HepG2 (cell line): ENCODE data around the gene OR13J1. TPM values are rescaled to one million over a fixed set of nuclear protein-coding genes. Genes with fewer than 3 reads are reported as not detected.
A peak's percentile ranks its signal among the peaks of the same experiment; 100 is the strongest.

Experiments used
- ATAC-seq: fragments of 200-7000 bp; cut with Tn5 transposase; 3 replicates; pipeline ENCODE4 v1.9.1; 2020; ENCODE audit warnings: mild to moderate bottlenecking, moderate library complexity
- BruUV-seq: library from RNA; stranded (reverse); fragments of 400-500 nt; replicated peaks from 2 replicates; lab custom pipeline; 2021; lab: Mats Ljungman, UMichigan
- CTCF ChIA-PET: fragments of 300-600 bp; formaldehyde crosslinking; extraction: SDS; loops from one replicate; lab custom pipeline; 2021; ENCODE audit warnings: low total read pairs, inconsistent platforms, low intra/inter-chr PET ratio; lab: Yijun Ruan, JAX
- POLR2A ChIA-PET: fragments of 350-600 bp; sonication (Branson Sonifier 250); formaldehyde crosslinking; loops from one replicate; lab custom pipeline; 2020; ENCODE audit warnings: antibody characterized with exemption, inconsistent platforms; lab: Yijun Ruan, JAX
- DNase-seq: peaks from one replicate; pipeline ENCODE4 v3.0.0-alpha.2; 2015; ENCODE audit warnings: low spot score
- FAIRE-seq: peaks from 3 replicates; lab custom pipeline; 2011; peaks lifted over from hg19 to GRCh38; lab: Jason Lieb, UNC
- H2AFZ ChIP-seq: one replicate; pipeline ENCODE4 v1.6.1; 2011; ENCODE audit warnings: low read length, inconsistent platforms
- H3K27ac ChIP-seq: fragments of 300-600 bp; 3 replicates; pipeline ENCODE4 v1.8.0; 2011; ENCODE audit warnings: mixed run types, mild to moderate bottlenecking, mixed read lengths, low read length, inconsistent platforms; ENCODE audit not compliant: insufficient read depth; ENCODE audit errors: extremely low read length
- H3K27me3 ChIP-seq, 2 experiments: fragments of 200-600 bp in 1 of 2; 2 replicates in 1 of 2; 3 replicates in 1 of 2; pipeline versions ENCODE4 v1.6.0 to v1.8.0; 2011; ENCODE audit warnings: low read length in 2 of 2, mild to moderate bottlenecking in 2 of 2, moderate library complexity in 2 of 2, inconsistent platforms in 1 of 2; ENCODE audit not compliant: insufficient read depth in 2 of 2, control insufficient read depth in 1 of 2
- H3K36me3 ChIP-seq, 2 experiments: fragments of 200-600 bp in 1 of 2; replicated peaks in 1 of 2; 2 replicates in 1 of 2; 3 replicates in 1 of 2; pipeline versions ENCODE4 v1.5.1 to v1.8.0; 2011; ENCODE audit warnings: low read length in 2 of 2, inconsistent platforms in 1 of 2; ENCODE audit not compliant: insufficient read depth in 2 of 2, control insufficient read depth in 1 of 2
- H3K4me1 ChIP-seq: 2 replicates; pipeline ENCODE4 v1.5.1; 2012; ENCODE audit warnings: low read length, inconsistent platforms; ENCODE audit not compliant: insufficient read depth
- H3K4me2 ChIP-seq: 2 replicates; pipeline ENCODE4 v1.6.0; 2011; ENCODE audit warnings: low read depth, low read length, inconsistent platforms
- H3K4me3 ChIP-seq, 3 experiments: fragments of 200-600 bp in 1 of 3; sonication (generic), shearing (Covaris generic) in 1 of 3; replicated peaks in 1 of 3; 2 replicates each; pipeline ENCODE4 v1.5.1; 2011 to 2016; ENCODE audit warnings: low read length in 3 of 3, inconsistent platforms in 2 of 3, low read depth in 2 of 3, mild to moderate bottlenecking in 2 of 3, control low read depth in 1 of 3, mixed read lengths in 1 of 3; ENCODE audit not compliant: insufficient read depth in 1 of 3
- H3K79me2 ChIP-seq: one replicate; pipeline ENCODE4 v1.6.1; 2011; ENCODE audit warnings: low read length, inconsistent platforms; ENCODE audit not compliant: insufficient read depth
- H3K9ac ChIP-seq: 2 replicates; pipeline ENCODE4 v1.6.0; 2011; ENCODE audit warnings: mild to moderate bottlenecking, low read depth, low read length, inconsistent platforms; ENCODE audit not compliant: insufficient read depth
- H3K9me3 ChIP-seq: 2 replicates; pipeline ENCODE4 v1.5.1; 2012; ENCODE audit warnings: mild to moderate bottlenecking, low read length
- H4K20me1 ChIP-seq: 2 replicates; pipeline ENCODE4 v1.6.0; 2011; ENCODE audit warnings: inconsistent platforms, mild to moderate bottlenecking, low read length, moderate library complexity; ENCODE audit not compliant: insufficient read depth
- BRD4 ChIP-seq: sonication (generic); formaldehyde crosslinking; IDR thresholded peaks from 2 replicates; pipeline ENCODE4 v1.4.0; 2020; ENCODE audit warnings: missing genetic modification reagents
- EP300 ChIP-seq, 3 experiments: sonication (generic) in 1 of 3; formaldehyde crosslinking in 1 of 3; IDR thresholded peaks; 2 replicates each; pipeline versions ENCODE4 v1.5.1 to v1.6.1; 2011 to 2020; ENCODE audit warnings: low read depth in 2 of 3, low read length in 2 of 3, borderline replicate concordance in 1 of 3, improper control_type of control experiment in 1 of 3, mild to moderate bottlenecking in 1 of 3, missing genetic modification reagents in 1 of 3, moderate library complexity in 1 of 3
- ESRRA ChIP-seq: sonication (generic); formaldehyde crosslinking; IDR thresholded peaks from 2 replicates; pipeline ENCODE4 v1.5.1; 2020; ENCODE audit warnings: mild to moderate bottlenecking, low read depth, missing genetic modification reagents
- HDAC2 ChIP-seq: sonication (generic); formaldehyde crosslinking; IDR thresholded peaks from 2 replicates; pipeline ENCODE4 v1.4.0; 2020; ENCODE audit warnings: missing genetic modification reagents
- HNRNPL ChIP-seq: fragments of 200-400 bp; formaldehyde crosslinking; IDR thresholded peaks from 2 replicates; pipeline ENCODE4 v1.6.1; 2017; ENCODE audit warnings: mild to moderate bottlenecking, low read depth, low read length
- JARID2 ChIP-seq: sonication (generic); formaldehyde crosslinking; IDR thresholded peaks from 2 replicates; pipeline ENCODE4 v1.8.1; 2023; ENCODE audit warnings: missing genetic modification reagents, inconsistent platforms; ENCODE audit not compliant: insufficient replicate concordance
- KMT2B ChIP-seq: IDR thresholded peaks from 2 replicates; pipeline ENCODE4 v1.6.1; 2016; ENCODE audit warnings: missing genetic modification reagents, missing compliant biosample characterization
- NR1H2 ChIP-seq: sonication (generic); formaldehyde crosslinking; IDR thresholded peaks from 2 replicates; pipeline ENCODE4 v1.8.1; 2022; ENCODE audit warnings: low read depth, missing genetic modification reagents, borderline replicate concordance
- PAX8 ChIP-seq: sonication (generic); formaldehyde crosslinking; IDR thresholded peaks from 2 replicates; pipeline ENCODE4 v1.8.0; 2022; ENCODE audit warnings: mild to moderate bottlenecking, missing genetic modification reagents, borderline replicate concordance
- PHF20 ChIP-seq: sonication (generic); formaldehyde crosslinking; IDR thresholded peaks from 2 replicates; pipeline ENCODE4 v1.5.0; 2020; ENCODE audit warnings: mild to moderate bottlenecking, missing genetic modification reagents
- PITX1 ChIP-seq: sonication (generic); formaldehyde crosslinking; IDR thresholded peaks from 2 replicates; pipeline ENCODE4 v1.5.1; 2020; ENCODE audit warnings: mild to moderate bottlenecking, missing genetic modification reagents
- SALL1 ChIP-seq: sonication (generic); formaldehyde crosslinking; IDR thresholded peaks from 2 replicates; pipeline ENCODE4 v1.8.0; 2022; ENCODE audit warnings: mild to moderate bottlenecking, missing genetic modification reagents
- SAP130 ChIP-seq: IDR thresholded peaks from 2 replicates; pipeline ENCODE4 v1.6.1; 2016; ENCODE audit warnings: low read depth
- SMARCC2 ChIP-seq: fragments of 450-650 bp; IDR thresholded peaks from 2 replicates; pipeline ENCODE4 v1.6.1; 2017; ENCODE audit warnings: antibody characterized with exemption, mild to moderate bottlenecking
- SOX13 ChIP-seq, 3 experiments: fragments of 450-650 bp in 1 of 3; sonication (generic) in 1 of 3; formaldehyde crosslinking in 1 of 3; IDR thresholded peaks in 2 of 3; conservative IDR thresholded peaks in 1 of 3; 2 replicates each; pipeline versions ENCODE4 v1.5.0 to v1.6.1; 2016 to 2020; ENCODE audit warnings: antibody characterized with exemption in 1 of 3, mild to moderate bottlenecking in 1 of 3, missing compliant biosample characterization in 1 of 3, missing genetic modification reagents in 1 of 3, moderate library complexity in 1 of 3
- SOX5 ChIP-seq: IDR thresholded peaks from 2 replicates; pipeline ENCODE4 v1.6.1; 2016; ENCODE audit warnings: borderline replicate concordance
- SOX6 ChIP-seq, 2 experiments: fragments of 450-650 bp in 1 of 2; sonication (generic) in 1 of 2; formaldehyde crosslinking in 1 of 2; IDR thresholded peaks; 2 replicates each; pipeline versions ENCODE4 v1.4.0 to v1.6.1; 2017 to 2020; ENCODE audit warnings: antibody characterized with exemption in 1 of 2, mild to moderate bottlenecking in 1 of 2, missing genetic modification reagents in 1 of 2
- SSRP1 ChIP-seq: IDR thresholded peaks from 2 replicates; pipeline ENCODE4 v1.6.1; 2016; ENCODE audit warnings: control low read depth
- TP53 ChIP-seq: sonication (generic); formaldehyde crosslinking; conservative IDR thresholded peaks from 2 replicates; pipeline ENCODE4 v1.4.0; 2020; ENCODE audit warnings: missing genetic modification reagents
- ZNF326 ChIP-seq: sonication (generic); formaldehyde crosslinking; IDR thresholded peaks from 2 replicates; pipeline ENCODE4 v1.4.0; 2020; ENCODE audit warnings: missing genetic modification reagents, borderline replicate concordance
- ZNF572 ChIP-seq: sonication (generic); formaldehyde crosslinking; IDR thresholded peaks from 2 replicates; pipeline ENCODE4 v1.5.1; 2020; ENCODE audit warnings: mild to moderate bottlenecking, missing genetic modification reagents
- ZNF772 ChIP-seq: sonication (generic); formaldehyde crosslinking; IDR thresholded peaks from 2 replicates; pipeline ENCODE4 v1.5.0; 2020; ENCODE audit warnings: mild to moderate bottlenecking, missing genetic modification reagents
- ZSCAN21 ChIP-seq: sonication (generic); formaldehyde crosslinking; IDR thresholded peaks from 2 replicates; pipeline ENCODE4 v1.8.0; 2022; ENCODE audit warnings: mild to moderate bottlenecking, missing genetic modification reagents, moderate library complexity, borderline replicate concordance
- WGBS: methylation state at CpG from one replicate; pipeline ENCODE4 v1.1.6; 2017; ENCODE audit warnings: low lambda C conversion rate; 5-methylcytosine and 5-hydroxymethylcytosine counted together
- in situ Hi-C: cut with HindIII; loops from 2 replicates; pipeline ENCODE4 v1.10.0; 2017; ENCODE audit warnings: low pct_unique_long_range_greater_than_20kb; ENCODE audit not compliant: extremely low pct_ligation_motif_present
- intact Hi-C: fragments of 100-400 bp; cut with micrococcal nuclease; formaldehyde crosslinking; loops from one replicate; pipeline ENCODE4 v1.10.0; 2022; ENCODE audit not compliant: unreplicated experiment
- polyA plus RNA-seq, 8 experiments: library from polyadenylated mRNA; depleted of rRNA in 3 of 8; stranded (reverse) in 7 of 8; unstranded in 1 of 8; fragments of >200 nt; fragmentation: Illumina TruSeq in 4 of 8; extraction: Trizol in 4 of 8; gene quantifications; 2 replicates each; pipeline versions ENCODE4 v1.2.1 to v1.2.3, GENCODE V29; 2011 to 2016; ENCODE audit warnings: low read depth in 4 of 8, missing spikeins in 1 of 8, mixed read lengths in 1 of 8; ENCODE audit not compliant: insufficient read depth in 1 of 8
- total RNA-seq, 5 experiments: library from RNA; depleted of rRNA; stranded (reverse); fragments of >200 nt; fragmentation: Illumina TruSeq; extraction: Trizol; gene quantifications; 2 replicates each; pipeline ENCODE4 v1.2.3, GENCODE V29; 2016; ENCODE audit warnings: low read depth in 1 of 5

Gene OR13J1
- total and polyA plus RNA-seq, 2 of the 13 experiments (the other 11 are each of a cell fraction or from before 2014, with no cell fraction given), result not detected

GRCh38 chr9:35835216-35835632, 35.0 kb downstream of the OR13J1 start (continued):
- TF ChIP-seq ZNF572 (CRISPR knock-in tag) (0 out of 2 replicates have a peak, but pooled peaks have one; percentile 29), JARID2 (CRISPR knock-in tag) (no peak), PAX8 (CRISPR knock-in tag) (0 out of 2 replicates have a peak, but pooled peaks have one; percentile 40)

GRCh38 chr9:35834260-35835215, 35.7 kb downstream of the OR13J1 start:
- Histone ChIP-seq H3K9me3 (no peaks in the 10 kb centered on the region), H3K4me3 (no peak overlapping the region; a peak in 1 of 6 replicates), H3K36me3 (no peaks in the 10 kb centered on the region), H3K27ac (peak overlapping the region; percentile 43), H3K27me3 (no peaks in the 10 kb centered on the region; a peak in 1 of 5 replicates), H3K4me2 (peak overlapping the region; percentile 47), H4K20me1 (no peaks in the 10 kb centered on the region), H3K9ac (no peak overlapping the region), H3K4me1 (peaks cover 60% of the 10 kb centered on the region), H3K79me2 (no peaks in the 10 kb centered on the region), H2AFZ (no peak overlapping the region)
- ChIA-PET CTCF (no interaction called here), POLR2A (interaction anchor here (2.3 kb wide), 1 partner anchor 20 kb away, joined by 9 read pairs; the partner anchor contains the start of gene HINT2)
- WGBS, result 55% methylated on average over 12 of the region's 14 CpGs
- DNase-seq (peak; percentile 37), FAIRE-seq (peak; percentile 57), ATAC-seq (peak; percentile 38)
- no TSS peak for BruUV-seq
- intact Hi-C loops (no loop called here), in situ Hi-C loops (no loop called here)
- TF ChIP-seq HNRNPL, result no peak
- TF ChIP-seq TP53 (CRISPR knock-in tag), result no peak
- TF ChIP-seq NR1H2 (CRISPR knock-in tag), result no peak
- peak; percentile 20; the same call in 1 of the 2 replicates for TF ChIP-seq HDAC2 (CRISPR knock-in tag)
- TF ChIP-seq PITX1, result peak; percentile 45; the same call in 1 of the 2 replicates
- no peak for TF ChIP-seq ZNF326 (CRISPR knock-in tag)
- TF ChIP-seq SOX5 (CRISPR knock-in tag), result 0 out of 2 replicates have a peak, but pooled peaks have one; percentile 38
- peak; percentile 90 for TF ChIP-seq ESRRA (CRISPR knock-in tag)
- no peak for TF ChIP-seq SMARCC2
- TF ChIP-seq SAP130, result peak; percentile 50
- TF ChIP-seq ZNF772 (CRISPR knock-in tag), result peak; percentile 37; the same call in 1 of the 2 replicates
- peak; percentile 48; the same call in 1 of the 2 replicates for TF ChIP-seq PHF20 (CRISPR knock-in tag)
- TF ChIP-seq EP300 (IDR thresholded peaks at IDR 0.05; ENCODE audit: low read depth in 2 of 2, low read length in 2 of 2), result 0 out of 4 replicates have a peak, but pooled peaks of 1 of the 2 experiments have one; percentile 34
- peak; percentile 12; the same call in 1 of the 2 replicates for TF ChIP-seq EP300 (CRISPR knock-in tag; IDR thresholded peaks at IDR 0.05; ENCODE audit: borderline replicate concordance)
- TF ChIP-seq SSRP1, result no peak
- no peak for TF ChIP-seq SOX13 (IDR thresholded peaks at IDR 0.05)
- TF ChIP-seq SOX13 (CRISPR knock-in tag; conservative IDR thresholded peaks at IDR 0.05 in 1 of 2, IDR thresholded peaks at IDR 0.05 in 1 of 2), result no peak
- TF ChIP-seq SALL1 (CRISPR knock-in tag), result peak; percentile 63; the same call in 1 of the 2 replicates
- TF ChIP-seq SOX6 (IDR thresholded peaks at IDR 0.05), result no peak
- TF ChIP-seq SOX6 (CRISPR knock-in tag; IDR thresholded peaks at IDR 0.05), result peak; percentile 49; the same call in 1 of the 2 replicates
- TF ChIP-seq KMT2B (CRISPR knock-in tag), result no peak
- TF ChIP-seq ZSCAN21, result no peak
- no peak for TF ChIP-seq BRD4
